GM23248 (cell line): ENCODE measurements around the gene PGM2L1.

Experiments
- EZH2 ChIP-seq: fragments of 200-600 bp; sonication (generic); IDR thresholded peaks from 2 replicates; pipeline ENCODE4 v1.6.1; 2018; ENCODE audit warnings: antibody characterized with exemption, mild to moderate bottlenecking; ENCODE audit not compliant: insufficient read depth, poor library complexity, severe bottlenecking
- EZH2phosphoT487 ChIP-seq: fragments of 200-600 bp; sonication (generic); IDR thresholded peaks from 2 replicates; pipeline ENCODE4 v1.6.1; 2018; ENCODE audit warnings: antibody characterized with exemption, moderate library complexity, mild to moderate bottlenecking, low read depth; ENCODE audit not compliant: insufficient read depth

- no peak for TF ChIP-seq EZH2
- TF ChIP-seq EZH2phosphoT487, result no peak
Measured at GRCh38 chr11:74321487-74322188, 76.6 kb downstream of the PGM2L1 start.
